GM19023 (cell line): ENCODE results near the gene BTRC.
"Not testable (repeated sequence)": the region's sequence is repeated elsewhere in the genome, so short reads cannot be mapped to it uniquely, and the experiment has no call there.

ENCODE experiments used
- ATAC-seq: cut with Tn5 transposase; IDR thresholded peaks from one replicate; pipeline ENCODE4 v1.9.1; 2021; ENCODE audit warnings: mild to moderate bottlenecking, moderate library complexity; ENCODE audit not compliant: unreplicated experiment

Gene BTRC

DNA sequence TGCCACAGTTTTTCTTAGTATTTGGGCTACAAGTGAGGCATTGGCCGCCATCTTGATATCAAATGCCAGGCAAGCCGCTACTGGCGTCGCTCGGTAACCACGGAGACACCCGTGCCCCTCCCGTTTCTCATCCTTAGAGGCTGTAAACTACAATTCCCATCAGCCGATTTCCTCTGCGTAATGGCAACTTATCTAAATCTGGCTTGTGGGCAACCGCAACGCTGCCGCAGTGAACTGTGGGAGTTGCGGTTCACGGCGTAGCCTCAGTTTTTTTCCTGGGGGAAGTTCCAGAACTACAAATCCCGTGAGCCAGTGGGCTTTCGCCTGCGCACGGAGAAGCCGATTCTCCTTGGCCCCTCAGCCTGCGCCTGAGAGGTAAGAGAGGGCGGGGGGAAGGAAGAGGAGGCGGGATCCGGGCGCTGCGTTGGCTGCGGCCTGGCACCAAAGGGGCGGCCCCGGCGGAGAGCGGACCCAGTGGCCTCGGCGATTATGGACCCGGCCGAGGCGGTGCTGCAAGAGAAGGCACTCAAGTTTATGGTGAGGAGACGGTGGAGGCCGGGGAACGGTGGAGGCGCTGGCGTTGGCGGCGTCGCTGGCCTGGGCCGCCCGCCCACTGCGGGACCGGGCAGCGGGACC is at the start of gene BTRC:
Gene BTRC, plus strand, starts transcription at position 474 of the 636 bp plus-strand sequence. Its CDS starts 16 bp downstream, at position 490.
- peak; percentile 94 for ATAC-seq

DNA sequence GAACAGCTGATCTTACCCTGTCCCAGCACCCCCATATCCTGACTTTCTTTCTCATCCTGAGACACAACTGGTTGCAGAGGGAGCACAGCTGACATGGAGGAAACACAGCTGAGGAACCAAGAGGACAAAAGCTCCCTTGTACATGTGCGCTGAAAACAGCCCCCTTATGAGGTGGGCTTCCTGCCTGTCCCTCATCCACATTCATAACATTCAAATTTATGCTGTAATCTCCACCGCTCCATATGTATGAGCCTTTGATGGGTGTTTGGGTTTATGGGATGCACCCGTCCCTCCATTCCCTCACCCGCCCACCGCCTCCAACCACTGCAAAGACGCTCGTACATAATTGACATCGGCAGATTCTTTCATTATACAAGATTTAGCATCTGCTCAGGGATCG is 49.6 kb upstream of the BTRC start:
- ATAC-seq, result no peak

DNA sequence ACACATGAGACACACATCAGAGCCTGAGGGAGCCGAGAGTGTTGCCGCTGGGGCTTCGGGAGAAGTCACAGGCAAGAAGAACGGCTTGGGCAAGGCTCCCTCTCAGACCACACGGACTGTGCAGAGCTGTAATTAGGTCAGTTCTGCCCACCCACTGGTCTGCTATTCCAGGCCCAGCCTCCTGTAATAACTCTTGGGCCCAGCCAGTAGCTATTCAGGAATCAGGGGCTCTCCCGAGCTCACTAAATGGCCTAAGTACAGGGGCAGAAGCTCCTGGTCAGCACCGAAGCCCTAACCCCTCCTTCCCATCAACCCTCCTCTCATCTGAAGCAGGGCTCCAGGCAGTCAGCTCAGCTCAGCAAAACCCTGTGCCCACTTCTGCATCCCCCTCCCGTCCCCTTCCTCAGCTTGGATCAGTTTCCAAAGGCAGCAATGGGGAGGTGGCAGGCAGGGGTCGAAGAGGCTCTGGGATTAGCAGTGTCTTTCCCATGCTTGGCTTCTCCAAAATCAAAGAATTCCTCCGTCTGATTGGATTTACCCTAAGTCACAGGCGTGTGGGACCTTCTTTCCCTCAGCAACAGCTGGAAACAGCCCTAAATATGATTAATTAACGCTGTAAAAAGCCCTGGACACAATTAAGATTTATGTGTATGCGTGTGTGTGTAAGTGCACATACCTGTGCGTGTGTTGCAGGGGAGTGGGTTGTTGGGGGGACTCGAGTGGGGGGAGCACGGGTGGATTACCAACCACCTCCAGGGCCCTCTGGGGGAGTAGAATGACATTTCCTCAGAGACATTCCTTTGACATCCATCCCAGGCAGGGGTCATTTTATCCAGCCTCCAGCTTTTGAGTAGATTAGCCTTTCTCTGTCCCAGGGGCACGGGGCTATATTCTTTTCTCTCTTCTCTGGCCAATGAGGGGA is 48.4 kb upstream of the BTRC start:
- no peak for ATAC-seq

DNA sequence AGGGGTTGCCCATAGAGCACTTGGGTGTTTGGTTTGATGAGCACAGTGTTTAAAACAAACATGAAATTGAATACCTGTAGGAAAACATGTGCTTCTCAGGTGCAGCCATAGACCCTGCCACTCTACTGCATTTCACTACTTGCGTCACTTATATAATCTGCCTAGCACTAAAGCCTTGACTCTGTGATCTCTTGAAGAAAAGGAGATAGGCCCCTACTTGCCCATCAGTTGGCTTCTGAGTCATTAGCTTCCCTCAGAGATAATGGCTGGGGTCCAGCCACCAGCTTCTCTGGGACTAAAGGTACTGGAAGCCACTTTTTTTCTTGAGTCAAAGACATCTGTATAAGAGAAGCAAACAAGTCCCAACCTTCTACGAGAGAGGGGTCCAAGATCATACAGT is 45.9 kb upstream of the BTRC start:
- ATAC-seq, result no peak

DNA sequence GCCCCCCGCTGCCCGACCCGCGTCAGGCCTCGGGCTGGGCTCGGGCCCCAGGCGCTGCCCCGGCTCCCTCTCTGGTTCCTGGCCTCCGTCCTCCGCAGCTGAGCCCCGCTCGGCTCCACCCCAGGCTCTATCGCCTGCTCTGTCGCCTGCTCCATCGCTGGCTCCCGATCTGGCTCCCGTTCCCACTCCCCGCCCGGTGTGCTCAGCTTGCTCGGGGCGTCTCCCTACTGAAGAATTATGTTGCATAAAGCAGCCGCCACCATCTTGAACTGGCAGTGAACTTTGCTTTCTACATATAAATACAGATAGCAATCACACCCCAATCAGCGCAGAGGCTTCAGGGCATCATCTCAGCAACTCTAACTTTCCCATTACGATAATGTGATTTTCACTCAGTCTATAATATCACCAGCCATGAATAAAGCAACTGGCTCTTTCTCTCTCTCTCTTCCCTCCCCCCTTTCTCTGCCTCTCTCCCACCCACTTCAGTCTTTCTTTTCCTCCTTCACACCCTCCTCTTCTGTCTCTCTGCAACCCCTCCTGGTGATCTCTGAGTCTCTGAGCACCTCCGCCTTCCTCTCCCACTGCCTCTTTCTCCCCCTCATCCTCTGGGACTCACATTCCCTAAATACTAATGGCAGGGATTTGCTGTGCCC is 43.3 kb upstream of the BTRC start:
- ATAC-seq, result no peak

DNA sequence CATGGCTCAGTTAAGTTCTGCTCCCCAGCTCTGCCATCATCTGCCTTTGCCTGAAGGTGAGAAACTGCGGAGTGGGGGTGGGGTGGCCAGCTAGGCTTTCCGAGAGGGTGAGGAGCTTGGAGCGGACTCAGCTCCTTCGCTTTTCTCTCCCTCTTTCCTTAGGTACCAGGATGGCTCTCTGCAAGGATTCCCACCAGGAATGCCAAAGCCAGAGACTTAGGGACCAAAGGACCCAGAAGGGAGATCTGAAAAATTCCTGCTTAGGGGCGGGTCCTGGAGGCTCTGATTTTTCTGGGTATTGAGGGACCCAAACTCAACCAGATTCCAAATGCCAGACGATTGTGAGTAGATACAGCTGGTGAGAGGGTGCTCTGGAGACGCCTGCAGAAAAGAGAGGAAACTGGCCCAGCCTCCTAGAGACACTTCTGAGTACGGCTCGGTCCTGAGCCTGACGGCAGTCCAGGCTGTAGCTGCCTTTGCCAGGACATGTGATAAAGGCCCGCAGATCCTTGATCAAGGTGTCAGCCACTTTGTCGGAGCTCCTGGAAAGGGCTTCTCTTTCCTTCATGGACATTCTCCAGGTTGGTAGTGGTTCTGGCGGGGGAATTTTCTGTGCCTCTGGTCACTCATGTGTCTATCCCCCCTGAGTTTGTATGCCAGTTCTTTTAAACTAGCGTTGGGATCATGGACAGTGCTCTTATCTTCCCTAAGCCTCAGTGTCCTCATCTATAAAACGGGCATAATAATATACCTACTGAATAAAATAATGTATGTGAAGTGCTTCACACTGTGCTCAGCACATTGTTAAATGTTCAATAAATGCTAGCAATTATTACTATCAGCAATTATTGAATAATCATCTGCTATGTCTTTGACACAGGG is 42.5 kb upstream of the BTRC start:
- no peak for ATAC-seq

DNA sequence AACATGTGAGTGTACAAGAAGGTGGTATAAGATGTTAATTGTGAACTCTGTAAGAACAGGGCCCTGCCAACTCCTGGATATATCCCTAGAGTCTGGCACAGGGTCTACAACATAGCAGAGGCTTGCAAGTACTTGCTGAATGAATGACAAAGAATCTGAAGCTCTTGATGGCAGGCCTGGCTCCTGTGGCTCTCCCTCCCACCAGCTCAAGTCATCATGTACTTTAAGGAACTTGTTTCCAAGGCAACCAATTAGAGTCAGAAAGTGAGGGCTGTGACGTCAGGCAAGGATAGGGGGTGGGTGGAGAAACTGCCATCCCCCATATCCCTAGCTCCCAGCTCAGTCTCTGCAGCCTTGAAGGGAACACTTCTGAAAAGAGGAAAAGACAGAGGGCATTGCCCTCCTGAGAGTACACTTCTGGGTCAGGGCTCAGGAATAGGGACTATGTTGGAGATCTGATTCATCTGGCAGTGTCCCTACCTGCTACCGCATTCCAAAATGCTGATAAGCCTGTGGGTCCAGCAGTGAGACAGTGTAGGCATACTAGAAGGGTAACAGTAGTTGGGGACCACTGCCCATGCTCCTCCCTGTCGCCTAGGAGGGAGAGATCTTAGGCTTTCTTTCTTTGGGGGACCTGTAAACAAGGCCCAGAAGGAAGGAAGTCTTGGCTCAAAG is 34.6 kb upstream of the BTRC start:
- no peak for ATAC-seq

DNA sequence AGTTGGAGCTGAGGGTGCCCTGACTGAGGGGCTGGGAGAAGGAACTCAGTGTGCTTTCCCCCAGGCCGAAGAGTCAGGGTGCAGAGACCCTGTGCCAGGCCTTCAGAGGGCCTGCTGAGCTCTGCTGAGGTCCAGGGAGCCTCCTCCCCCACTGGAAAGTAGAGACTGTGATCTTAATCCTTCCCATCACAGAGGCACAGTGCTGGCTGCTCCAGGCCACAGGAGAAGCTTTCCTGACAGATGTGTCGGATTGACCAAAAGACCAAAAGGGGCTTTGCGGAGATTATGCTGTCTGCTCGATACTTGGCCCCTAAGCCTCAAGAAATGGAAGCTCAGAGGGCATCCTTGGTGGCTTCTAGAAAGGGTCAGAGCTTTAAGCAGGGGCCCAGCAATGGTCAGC is 32.9 kb upstream of the BTRC start:
- ATAC-seq, result no peak

DNA sequence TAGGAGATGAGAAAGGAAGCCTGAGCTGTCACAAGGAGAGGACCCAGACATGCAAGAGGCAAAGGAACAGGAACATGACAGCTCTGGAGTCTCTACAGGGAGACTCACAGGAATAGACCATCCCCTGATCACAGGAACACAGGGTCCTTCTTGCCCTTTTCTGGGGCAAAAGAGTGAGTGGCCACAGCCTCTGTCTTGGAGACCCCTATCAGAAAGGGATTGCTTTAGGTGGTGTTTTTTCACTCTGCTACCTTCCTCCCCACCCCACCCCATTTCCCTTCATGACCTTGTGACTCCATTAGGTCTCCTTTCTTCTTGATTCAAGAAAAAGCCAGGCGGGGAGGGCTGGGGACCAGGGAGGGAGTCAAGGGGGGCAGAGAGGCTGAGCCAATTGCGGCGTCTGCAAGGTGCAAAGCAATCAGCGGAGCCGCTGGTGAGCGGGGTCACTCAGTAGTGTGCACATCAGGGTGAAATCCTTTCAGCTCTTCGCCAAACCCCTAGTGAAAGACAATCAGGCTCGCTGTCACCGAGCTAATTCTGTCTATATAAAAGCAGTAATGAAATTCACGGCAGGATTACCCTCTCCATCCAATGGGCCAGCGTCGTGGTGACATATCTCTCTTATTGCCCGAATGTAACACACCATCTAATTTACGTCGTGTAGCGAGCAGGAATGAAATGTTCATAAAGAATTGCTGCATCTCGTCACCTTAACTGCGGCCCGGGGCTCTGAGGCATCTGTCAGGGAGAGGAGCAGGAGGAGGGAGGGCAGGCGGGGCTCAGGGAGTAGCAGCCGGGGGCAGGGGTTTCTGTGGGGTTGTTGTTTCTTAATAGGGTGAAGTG is 31.5 kb upstream of the BTRC start:
- ATAC-seq, result no peak

DNA sequence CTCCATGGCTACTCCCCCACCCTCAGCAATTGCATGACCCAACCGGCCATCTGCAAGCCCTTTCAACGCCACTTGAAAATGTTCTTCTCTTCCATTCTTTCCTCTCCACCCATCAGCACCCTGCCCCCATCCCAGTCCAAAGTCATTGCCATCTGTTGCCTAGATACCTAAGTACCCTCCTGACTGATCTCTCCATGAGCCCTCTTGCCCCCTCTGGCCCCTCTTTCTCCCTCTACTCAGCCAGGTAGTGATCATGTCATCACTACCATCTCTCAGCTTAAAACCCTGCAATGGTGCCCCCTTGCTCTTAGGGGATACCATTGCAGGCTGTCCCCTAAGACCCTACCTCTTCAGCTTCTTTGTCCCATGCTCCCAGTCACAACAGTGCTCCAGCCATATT is 30.5 kb upstream of the BTRC start:
- ATAC-seq, result no peak

DNA sequence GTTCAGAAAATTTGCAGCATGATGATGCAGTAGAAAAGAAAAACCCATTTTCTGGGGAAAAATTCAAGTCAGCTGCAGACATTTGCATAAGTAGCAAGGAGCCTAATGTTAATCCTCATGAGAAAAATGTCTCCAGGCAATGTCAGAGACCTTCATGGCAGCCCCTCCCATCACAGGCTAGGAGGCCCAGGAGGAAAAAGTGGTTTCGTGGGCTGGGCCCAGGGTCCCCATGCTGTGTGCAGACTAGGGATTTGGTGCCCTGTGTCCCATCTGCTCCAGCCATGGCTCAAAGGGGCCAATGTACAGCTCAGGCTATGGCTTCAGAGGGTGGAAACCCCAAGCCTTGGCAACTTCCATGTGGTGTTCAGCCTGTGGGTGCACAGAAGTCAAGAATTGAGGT is 26.5 kb upstream of the BTRC start:
- ATAC-seq, result not testable (repeated sequence)

DNA sequence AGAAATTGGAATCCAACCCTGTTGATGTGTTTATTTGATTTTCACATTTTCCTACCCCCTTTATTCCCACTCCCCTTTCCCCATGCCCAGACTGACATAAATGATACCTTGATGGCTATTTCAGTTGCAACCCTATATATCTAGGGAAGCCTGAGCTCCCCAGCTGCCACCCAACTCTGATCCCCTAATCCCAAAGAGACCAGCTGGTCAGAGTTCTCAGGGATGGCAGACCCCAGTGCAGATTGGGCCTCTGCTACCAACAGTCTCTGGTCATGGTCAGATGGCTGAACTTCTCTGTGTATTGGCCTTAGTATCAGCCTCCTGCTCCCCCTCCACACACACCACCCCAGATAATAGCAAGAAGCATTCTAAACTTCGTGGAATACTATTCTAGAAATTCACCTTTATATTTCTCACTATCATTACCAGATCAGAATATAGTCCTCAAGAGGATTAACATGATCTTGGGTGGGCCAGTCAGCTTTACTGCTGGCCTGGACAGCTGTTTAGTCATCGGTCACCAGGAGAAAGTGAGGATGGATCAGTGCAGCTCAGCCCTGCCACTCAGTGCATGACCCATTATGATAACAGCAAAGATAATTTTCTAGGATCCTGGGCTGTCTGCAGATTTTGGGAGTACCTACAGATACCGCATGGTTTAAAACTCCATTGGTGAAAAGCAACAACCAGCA is 24.5 kb upstream of the BTRC start:
- ATAC-seq, result no peak

DNA sequence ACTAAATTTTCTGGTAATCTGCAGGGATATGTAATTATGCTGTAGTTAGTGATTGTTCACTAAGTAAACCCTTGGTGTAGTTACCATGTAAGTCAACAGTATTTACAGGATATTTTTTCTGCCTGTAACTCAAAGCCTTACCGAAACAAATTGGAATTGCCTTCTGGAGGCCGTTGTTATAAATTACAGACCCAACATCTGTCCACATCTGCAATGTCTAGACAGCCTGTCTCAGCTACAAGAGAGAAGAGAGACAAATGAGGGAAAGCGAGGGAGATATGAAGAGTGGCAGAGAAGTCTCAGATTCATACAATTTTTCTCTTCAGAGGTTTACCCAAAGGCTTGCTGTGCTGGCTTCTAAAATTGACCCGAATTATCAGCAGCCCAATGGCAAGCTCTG is 23.7 kb upstream of the BTRC start:
- no peak for ATAC-seq

DNA sequence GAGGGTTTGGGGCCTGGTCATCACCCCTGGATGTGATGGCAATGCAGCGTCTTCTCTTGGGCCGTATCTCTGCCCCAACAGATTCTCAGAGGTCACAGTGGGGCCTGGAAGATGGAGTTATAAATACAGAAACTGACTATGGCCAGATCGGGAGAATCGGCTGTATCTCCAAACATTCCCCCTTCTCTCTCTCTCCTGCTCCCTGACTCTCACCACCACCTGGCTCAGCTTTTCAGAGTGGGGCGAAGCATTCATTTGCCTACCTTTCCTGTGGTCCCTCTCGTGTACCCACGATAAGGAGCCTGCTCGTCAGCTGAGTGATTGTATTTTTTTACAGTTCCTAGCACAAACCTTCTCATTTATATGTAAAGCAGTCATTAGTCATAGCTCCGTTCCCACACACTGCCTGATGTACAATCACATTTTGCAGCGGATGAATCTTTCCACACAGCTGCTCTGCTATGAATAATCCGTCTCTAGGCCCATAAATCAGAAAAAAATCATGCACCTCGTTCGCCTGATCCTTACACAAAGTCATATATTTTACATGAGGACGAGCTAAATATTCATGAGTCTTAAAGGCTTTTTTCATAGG is 23.2 kb upstream of the BTRC start:
- no peak for ATAC-seq

DNA sequence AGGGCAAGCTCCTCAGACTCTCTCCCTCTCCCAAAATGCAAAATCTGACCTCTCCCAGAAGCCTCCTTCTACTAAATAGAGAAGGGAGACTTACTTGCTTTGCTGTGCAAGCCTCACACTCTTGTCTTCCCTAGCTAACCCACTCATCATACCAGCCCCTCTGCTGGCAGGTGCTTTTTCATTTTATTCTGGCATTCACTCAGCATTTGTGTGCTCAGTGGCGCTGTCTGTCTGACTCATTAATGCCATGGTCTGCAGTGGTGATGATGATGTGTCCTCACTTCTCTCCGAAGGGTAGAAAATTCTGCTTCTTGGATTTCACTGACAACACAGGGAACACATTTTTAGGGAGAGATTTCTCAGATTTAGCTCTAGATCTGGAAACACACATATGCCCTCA is 22.0 kb upstream of the BTRC start:
- ATAC-seq, result no peak

DNA sequence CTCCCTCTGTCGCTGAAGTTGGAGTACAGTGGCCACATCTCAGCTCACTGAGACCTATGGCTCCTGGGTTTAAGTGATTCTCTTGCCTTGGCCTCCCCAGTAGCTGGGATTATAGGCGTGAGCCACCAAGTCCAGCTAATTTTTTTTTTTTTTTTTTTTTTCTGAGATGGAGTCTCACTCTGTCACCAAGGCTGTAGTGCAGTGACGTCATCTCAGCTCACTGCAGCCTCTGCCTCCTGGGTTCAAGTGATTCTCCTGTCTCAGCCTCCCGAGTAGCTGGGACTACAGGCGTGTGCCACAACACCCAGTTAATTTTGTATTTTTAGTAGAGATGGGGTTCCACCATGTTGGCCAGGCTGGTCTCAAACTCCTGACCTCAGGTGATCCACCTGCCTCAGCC is 19.7 kb upstream of the BTRC start:
- ATAC-seq, result not testable (repeated sequence)

DNA sequence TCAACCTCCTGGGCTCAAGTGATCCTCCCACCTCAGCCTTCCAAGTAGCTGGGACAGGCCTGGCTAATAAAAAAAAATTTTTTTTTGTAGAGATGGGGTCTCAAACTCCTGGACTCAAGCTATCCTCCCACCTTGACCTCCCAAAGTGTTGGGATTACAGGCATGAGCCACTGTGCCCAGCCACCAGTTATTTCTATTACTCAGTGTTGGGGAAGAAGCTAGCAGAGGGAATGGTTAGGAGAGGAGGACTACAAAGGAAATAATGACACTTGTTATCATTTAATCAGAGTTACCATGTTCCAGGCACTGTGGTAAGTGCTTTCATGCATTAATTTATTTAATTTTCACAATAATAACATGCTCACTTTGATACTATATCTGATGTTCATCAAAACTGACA is 17.6 kb upstream of the BTRC start:
- no peak for ATAC-seq

DNA sequence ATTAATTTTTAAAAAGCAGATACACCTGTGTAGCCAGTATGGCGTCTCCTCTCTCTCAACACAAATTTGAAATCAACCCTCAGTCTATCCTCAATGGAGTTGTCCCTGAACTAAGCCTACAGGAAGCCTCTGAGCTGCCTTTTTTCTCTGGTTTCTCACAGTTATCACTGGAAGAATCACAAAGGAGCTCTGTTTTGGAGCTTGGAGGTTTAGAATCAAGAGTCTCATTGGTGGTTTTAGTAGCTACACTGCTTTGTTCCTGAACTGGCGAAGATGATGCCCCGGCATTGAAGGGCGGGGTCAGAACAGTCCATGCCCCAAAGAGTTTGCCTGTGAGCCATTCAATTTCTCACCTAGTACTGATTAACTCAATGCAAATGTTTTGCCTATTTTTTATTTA is 16.1 kb upstream of the BTRC start:
- no peak for ATAC-seq
